HG03103 (cell line): Measurements from ENCODE around the gene FAM222B.
"Not testable (repeated sequence)": the region's sequence is repeated elsewhere in the genome, so short reads cannot be mapped to it uniquely, and the experiment has no call there.

ENCODE experiments used
- ATAC-seq: cut with Tn5 transposase; IDR thresholded peaks from one replicate; pipeline ENCODE4 v1.9.1; 2021; ENCODE audit warnings: low read depth; ENCODE audit not compliant: unreplicated experiment

Gene FAM222B

DNA sequence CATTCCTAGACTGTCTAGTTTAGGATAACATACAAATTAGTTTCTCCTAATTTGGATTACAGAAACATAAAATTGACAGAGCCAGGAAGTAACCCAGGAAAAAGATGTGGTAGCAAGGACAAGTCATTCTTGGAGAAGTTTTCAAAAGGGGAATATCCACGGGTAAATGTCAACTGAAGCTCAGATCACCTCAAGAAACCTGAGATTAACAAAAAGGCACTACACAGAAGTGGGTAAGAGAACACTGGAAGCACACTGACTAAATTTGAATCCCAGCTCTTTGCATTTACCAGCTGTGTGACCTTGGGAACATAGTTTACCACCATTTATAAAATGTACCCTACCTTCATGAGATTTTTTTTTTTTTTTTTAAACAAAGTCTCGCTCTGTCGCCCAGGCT is 59.4 kb downstream of the FAM222B start:
- no peak for ATAC-seq

DNA sequence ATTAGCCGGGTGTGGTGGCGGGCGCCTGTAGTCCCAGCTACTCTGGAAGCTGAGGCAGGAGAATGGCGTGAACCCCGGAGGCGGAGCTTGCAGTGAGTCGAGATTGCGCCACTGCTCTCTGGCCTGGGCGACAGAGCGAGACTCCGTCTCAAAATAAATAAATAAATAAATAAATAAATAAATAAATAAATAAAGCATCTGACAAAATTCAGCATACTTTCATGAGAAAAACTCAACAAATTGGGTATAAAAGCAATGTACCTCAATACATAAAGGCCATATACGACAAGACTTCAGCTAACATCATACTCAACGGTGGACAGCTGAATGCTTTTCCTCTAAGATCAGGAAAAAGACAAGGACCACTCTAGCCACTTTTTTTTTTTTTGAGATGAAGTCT is 63.0 kb downstream of the FAM222B start:
- not testable (repeated sequence) for ATAC-seq

DNA sequence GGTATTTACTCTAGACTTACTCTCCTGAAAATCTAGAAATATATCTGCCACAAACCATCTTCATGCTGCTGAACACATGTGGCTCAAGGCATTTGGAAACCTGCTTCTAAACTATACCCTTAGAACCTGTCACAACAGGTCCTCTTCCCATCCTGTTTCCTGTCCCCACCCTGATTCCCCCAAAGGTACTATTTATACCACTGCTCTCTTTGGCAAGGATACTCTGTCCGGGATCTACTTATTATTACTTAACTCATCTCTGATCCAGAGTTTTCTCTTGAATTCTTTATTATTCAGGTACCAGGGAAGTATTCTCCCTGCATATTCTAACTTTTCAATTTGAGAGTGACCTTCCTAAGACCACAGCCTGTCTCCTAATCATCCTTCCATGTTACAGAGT is 65.4 kb downstream of the FAM222B start:
- ATAC-seq: no peak

DNA sequence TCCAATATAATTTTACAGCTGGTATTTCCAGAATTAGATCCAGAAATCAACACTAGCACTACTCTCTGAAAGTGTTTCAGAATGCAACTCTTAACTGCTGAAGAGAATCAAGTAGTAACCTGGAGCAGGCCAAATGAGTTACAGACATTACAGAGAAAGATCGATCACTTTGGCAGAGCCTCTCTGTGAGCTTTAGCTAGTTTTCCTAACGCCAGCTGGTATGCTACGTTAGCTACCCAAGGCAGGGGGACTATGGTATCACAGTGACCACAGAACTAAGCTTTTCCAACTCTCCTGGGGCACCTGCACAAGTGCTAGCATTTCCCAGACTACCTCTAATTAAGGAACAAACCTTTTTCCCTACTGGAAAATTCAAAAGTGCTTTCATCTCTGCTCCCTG is 68.4 kb downstream of the FAM222B start:
- no peak for ATAC-seq

DNA sequence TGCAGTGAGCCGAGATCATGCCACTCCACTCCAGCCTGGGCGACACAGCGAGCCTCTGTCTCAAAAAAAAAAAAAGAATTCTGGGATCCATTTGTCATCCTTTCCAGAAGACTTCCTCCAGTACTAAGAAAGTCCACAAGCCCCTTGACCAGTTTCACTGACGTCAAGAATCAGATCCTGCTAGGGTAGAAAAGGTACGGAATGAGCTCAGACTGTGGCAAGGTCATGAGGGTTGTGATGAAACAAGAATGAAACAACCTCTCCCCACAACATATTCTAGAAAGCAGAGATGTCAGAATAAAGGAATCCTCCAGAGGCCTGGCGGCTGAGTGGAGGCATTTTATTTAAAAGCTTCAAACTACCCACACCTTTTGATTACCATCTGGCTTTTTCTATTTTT is 68.9 kb downstream of the FAM222B start:
- ATAC-seq: no peak

DNA sequence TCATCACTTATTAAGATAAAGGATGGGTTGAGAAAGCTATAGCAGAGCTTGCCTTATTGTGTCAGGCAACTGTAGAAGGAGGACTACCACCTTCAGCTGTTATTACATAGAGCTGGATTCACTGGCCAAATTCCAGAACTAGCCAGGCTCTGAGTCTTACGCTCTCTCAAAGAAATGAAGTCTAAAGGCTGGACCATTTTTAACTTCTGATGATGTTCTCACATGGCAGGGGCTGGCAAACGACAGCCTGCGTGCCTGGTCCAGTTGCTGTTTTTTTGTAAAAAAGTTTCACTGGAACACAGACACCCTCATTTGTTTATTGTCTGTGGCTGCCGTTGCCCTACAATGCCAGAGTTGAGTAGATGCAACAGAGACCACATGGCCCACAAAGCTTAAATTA is 77.6 kb downstream of the FAM222B start:
- ATAC-seq: no peak

DNA sequence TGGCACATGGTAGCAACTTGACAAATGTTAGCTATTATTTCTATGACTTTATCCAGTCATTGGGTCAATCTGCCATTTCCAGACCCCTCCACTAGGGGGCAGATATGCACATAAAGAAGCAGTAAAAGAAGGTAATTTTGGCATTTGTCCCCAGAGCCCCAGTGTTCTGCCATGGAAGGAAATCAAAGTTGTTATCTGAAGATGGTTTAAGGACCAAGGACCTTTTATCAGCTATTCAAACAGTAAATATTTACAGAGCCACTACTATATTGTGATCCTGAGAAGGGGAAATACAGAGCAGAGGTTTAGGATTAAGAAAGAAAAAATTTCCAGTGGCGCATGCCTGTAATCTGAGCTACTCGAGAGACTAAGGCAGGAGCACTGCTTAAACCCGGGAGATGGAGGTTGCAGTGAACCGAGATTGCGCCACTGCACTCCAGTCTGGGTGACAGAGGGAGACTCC is 78.8 kb downstream of the FAM222B start:
- no peak for ATAC-seq

DNA sequence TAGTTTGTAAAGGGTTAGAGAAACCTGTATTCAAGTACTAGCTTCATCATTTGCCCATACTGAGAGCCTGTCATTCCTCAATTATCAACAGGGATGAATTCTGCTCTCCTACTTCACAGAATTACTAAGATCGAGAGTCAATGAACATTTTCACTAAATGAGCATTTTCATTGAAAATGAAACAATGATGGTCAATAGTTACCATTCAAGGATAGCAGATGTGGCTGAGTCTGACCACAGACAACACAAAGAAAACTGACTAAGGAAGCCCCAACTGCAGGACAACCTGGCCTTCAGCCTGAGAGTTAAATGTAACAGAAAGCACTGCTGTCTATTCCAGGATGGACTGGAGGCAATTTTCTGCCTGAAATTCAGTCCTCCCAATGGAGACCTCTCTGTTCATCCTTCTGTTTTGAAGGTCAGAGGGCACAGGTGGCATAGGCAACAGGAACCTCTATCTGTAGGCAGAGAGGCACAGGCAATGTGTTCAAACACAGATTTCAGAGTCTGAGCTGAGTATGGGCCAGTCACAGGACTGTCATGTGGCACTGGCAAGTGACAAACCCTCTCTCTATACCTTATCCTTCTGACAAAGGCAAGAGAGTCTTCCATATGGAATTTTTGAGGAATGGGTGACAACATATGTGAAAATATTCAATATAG is 79.3 kb downstream of the FAM222B start:
- no peak for ATAC-seq

DNA sequence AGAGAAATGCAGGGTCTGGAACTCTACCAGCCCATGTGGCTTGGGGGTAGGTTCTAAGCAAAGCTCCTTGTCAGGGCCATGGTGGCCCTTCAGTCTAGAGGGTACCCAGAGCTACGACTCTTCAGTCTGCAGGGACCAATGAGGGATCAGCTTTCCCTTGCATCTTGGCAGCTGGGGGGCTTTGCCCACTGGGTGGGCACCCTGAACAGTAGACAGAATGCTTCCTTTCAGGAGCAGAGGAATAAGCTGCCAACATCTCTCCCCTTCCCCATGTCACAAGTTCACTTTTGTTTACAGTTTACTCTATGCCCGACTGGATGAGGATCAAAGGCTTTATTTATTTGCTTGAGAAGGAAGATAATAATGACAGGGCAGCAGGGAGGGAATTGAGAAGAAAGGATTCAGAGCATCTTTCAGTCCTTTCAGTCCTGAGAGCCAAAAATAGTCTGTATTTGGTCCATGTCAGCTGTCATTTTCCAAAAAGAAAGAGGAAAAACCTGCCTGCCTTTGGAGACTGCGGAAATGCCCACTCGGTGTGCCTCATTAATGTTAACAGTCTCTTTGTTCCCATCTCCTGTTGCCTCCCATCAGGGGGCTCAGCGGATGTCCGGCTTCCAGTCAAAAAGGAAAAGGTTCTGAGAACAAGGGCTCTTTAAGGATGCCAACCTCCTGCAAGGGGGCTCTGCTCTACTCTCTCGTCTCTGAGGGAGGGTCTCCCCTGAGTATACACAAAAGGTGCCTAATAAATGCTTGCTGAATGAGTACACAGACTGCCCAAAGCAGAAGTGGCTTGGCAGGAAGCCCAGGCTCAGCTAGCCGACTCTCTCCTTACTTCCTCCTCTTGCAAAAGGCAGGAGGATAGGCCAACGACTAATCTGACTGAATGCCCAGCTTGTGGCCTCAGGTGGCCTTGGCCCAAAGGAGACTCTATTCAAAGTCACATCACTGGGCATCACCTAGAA is 81.7 kb downstream of the FAM222B start:
- ATAC-seq: no peak

DNA sequence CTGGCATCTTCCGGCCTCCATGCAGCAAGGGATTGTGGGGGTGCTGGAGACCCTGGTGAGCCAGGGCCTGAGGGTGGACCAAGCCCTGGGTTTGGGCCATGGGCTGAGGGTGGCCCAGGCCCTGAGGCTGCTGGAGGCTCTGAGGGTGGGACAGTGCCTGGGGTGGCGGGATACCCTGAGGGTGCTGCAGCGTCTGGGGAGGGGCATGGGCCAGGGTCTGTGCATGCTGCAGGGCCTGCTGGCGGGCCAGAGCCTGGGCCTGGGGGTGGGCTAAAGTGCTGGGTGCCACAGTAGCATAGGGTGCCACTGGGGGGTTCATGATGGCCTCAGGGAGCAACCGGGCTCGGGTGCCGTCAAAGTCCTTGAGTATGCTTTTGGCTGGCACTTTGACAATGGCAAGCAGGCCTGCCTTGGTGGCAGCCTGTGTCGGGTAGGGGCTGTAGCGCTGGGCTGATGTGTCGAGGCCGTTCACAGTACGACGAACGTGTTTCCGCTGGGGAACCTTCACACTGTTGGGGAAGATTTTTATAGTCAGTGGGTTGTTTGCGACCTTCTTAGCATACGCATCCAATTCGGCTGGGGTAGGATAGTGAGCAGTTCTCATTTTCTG is 83.2 kb downstream of the FAM222B start:
- ATAC-seq: no peak

DNA sequence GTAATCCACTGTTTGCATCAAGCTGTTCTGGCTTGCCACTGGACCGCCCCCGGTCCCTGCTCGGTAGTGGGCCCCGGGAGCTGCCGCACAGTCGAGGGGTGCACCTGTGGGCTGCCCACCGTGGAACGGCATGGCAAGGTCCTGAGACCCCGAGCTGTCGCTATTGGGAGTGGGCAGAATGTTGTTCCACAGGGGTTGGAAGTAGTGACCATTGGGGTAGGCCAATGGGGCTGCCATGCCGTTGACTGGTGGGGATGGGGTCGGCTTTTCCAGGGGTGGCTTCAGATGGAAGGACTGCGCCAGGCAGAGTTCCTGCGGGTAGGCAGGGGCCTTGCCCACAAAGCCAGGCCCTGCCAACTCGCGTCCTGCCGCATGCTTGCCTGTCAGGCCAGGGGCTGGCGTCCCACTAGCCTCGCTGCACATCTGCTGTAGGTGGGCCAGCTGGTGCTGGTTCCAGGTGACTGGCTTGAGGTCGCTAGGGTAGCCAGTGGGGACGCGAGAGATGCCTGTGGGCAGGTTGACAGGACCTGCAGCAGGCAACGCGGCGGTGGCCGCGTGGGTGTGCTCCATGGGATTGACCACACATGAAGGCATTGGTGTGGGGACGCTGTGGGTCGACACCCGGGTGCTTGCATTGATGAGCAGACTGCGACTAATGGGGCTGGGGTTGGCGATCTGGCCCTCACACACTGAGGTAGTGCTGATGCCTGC is 84.0 kb downstream of the FAM222B start:
- no peak for ATAC-seq

DNA sequence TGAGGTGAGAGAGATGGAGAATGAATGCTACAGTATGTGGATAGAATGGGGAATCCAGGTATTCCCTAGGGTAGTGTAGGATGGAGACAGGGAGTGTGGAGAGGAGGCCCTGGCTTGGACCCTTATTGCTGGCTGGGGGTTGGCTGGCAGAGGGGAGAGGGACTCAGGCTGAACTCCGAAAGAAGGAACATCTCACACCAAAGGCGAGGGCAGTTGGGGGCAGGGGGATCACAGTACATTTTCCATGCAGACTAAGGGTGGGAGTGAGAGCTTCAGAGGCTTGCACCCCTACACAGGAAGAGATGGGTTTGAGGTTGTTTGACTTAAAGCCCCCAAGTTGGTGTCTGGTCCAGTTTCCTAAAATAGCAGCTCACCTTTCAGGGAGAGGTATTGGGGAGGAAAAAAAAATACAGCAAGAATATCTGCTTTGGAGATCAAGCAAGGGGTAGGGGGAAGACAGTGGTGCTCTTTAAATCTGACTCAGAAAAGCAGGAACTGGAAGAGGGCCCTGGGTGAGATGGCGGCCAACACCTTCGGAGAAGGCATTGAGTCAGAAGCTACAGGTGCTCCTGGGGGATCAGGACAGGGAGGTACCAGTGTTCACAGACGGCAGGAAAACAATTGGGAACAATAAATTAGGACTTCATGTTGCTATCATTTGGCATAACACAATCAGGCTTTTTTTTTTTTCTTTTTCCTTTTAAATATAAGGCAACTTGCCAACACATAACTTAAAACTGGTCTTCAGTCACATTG is 86.4 kb downstream of the FAM222B start:
- no peak for ATAC-seq

DNA sequence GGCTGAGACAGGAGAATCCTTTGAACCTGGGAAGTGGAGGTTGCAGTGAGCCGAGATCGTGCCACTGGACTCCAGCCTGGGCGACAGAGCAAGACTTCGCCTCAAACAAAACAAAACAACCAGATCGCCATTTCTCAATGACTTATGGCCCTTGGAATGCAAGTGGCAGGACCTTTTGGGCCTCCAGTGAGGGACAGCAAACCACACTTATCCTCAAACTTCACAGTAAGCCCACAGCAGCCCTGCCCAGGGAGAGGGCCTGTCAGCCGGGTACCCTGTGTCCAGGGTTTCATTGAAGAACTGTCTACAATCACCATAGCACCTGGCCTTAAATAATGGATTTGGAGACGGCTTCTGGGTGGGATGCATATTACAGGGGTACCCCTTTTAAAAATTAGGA is 87.1 kb downstream of the FAM222B start:
- no peak for ATAC-seq

DNA sequence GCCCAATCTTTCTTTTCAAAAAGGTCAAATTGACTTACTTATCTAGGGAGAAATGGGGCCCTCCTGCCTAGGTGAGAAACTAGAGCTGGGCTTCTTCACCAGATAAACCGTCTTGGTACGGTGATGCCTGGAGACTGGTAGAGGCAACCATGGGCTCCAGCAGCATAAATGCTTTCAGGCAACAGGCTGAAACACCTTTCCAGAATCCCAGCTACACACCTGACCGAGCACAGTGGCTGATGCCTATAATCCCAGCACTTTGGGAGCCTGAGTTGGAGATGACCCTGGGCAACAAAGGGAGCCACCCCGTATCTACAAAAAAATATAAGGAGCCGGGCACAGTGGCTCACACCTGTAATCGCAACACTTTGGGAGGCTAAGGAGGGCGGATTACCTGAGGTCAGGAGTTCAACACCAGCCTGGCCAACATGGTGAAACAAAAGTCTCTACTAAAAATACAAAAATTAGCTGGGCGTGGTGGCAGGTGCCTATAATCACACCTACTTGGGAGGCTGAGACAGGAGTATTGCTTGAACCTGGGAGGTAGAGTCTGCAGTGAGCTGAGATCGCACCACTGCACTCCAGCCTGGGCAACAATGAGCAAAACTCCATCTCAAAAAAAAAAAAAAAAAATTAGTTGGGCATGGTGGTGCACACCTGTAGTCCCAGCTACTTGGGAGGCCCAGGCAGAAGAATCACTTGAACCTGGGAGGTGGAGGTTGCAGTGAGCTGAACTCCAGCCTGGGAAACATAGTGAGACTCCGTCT is 90.8 kb downstream of the FAM222B start:
- ATAC-seq: no peak

DNA sequence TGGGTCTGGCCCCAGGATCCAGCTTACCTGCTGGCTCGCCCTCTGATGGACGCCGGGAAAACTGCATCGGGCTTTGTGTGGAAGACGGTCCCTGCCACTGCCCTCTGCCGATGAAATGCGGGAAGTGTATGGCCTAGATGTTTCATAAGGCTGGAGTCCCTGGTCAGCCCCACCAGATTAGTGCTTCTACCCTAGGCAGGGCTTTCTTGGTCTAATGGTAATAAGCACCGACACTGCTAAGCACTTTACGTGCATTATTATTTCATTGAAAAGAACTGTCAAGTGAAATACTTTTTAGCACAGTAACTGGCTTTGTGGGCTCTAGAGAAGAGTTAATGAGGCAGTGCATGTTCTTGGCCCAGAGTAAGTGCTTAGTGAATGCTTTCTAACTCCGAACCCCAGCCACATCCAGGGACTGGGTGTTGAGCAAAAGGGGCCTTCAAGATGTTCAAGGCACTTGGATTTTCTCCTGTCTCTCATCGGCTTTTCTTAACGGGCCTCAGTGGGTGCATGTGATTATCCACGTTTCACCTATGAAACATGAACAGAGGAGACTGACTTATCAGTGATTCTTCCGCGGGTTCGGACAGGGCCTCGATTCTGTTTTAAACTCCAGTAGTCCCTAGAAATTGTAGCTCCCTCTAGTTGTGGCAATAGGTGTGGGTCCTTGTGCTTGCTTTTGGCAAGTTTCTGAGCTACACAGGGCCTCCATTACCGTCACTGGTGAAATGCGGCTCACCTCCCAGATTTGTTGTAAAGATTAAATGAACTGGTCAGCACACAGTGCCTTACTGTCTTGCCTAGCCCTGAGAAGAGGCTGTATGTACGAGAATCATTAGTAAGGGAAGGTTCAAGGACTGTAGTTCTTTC is 92.2 kb downstream of the FAM222B start:
- peak; percentile 62 for ATAC-seq

DNA sequence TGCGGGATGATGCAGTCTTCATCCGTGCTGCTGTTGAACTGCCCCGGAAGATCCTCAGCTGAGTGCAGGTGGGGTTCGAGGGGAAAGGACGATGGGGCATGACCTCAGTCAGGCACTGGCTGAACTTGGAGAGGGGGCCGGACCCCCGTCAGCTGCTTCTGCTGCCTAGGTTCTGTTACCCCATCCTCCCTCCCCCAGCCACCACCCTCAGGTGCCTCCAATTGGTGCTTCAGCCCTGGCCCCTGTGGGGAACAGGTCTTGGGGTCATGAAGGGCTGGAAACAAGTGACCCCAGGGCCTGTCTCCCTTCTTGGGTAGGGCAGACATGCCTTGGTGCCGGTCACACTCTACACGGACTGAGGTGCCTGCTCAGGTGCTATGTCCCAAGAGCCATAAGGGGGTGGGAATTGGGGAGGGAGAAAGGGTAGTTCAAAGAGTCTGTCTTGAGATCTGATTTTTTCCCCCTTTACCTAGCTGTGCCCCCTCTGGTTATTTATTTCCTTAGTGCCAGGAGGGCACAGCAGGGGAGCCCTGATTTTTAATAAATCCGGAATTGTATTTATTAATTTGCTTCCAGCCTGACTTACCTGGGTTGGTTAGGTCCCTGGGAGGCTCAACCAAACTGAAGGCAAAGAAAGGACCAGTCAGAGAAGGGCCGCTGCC is 92.9 kb downstream of the FAM222B start:
- no peak for ATAC-seq

DNA sequence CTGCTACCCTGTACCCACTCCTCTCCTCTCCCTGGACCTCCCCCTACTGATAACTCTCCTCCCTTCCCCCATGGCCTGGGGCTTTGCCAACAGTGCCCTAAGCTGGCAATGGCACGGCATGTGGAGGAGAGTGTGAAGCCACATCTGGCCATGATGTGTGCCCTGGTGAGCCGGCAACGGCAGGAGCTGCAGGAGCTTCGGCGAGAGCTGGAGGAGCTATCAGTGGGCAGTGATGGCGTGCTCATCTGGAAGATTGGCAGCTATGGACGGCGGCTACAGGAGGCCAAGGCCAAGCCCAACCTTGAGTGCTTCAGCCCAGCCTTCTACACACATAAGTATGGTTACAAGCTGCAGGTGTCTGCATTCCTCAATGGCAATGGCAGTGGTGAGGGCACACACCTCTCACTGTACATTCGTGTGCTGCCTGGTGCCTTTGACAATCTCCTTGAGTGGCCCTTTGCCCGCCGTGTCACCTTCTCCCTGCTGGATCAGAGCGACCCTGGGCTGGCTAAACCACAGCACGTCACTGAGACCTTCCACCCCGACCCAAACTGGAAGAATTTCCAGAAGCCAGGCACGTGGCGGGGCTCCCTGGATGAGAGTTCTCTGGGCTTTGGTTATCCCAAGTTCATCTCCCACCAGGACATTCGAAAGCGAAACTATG is 93.6 kb downstream of the FAM222B start:
- ATAC-seq: no peak
